Measurements from ENCODE around the gene RPS15. TPM values are rescaled to one million over a fixed set of nuclear protein-coding genes. Genes with fewer than 3 reads are reported as not detected.

The RPS15 gene
- total RNA-seq, 2 experiments from 2014 or later = 1,854 to 1,879 TPM

GRCh38 chr19:1469255-1470054 lies 31.3 kb downstream of the RPS15 start:
- no peak overlapping the region for H3K27ac Mint-ChIP-seq
- no peaks in the 10 kb centered on the region for H3K36me3 Mint-ChIP-seq (ENCODE audit: low read depth)
- intact Hi-C loops (cut with micrococcal nuclease) = no loop called here
- CTCF ChIA-PET = interaction anchor here (2.4 kb wide), 1 partner anchor 25 kb away, joined by 13 read pairs; no protein-coding TSS in a partner anchor
- peaks cover 11% of the 10 kb centered on the region for H3K4me1 Mint-ChIP-seq (ENCODE audit: low read depth)
- no peak for TF ChIP-seq CTCF (IDR thresholded peaks at IDR 0.05)
- peak; percentile 21 for ATAC-seq
- peak; percentile 40 for DNase-seq
- H3K9me3 Mint-ChIP-seq = no peaks in the 10 kb centered on the region
- H3K4me3 Mint-ChIP-seq = no peak overlapping the region
- POLR2A ChIA-PET = interaction anchor here (0.9 kb wide), 2 partner anchors 12 to 32 kb away, joined by 3 read pairs; partner anchors contain the start of gene RPS15
- peaks cover 13% of the 10 kb centered on the region for H3K27me3 Mint-ChIP-seq

- ChIA-PET POLR2A (no interaction called here), CTCF (no interaction called here)
- no peak for TF ChIP-seq CTCF (IDR thresholded peaks at IDR 0.05)
- intact Hi-C loops (cut with micrococcal nuclease) = no loop called here
- H3K9me3 Mint-ChIP-seq = no peaks in the 10 kb centered on the region
- peaks cover 13% of the 10 kb centered on the region for H3K27me3 Mint-ChIP-seq
- peak overlapping the region; percentile 58 for H3K4me3 Mint-ChIP-seq
- H3K27ac Mint-ChIP-seq = no peak overlapping the region
- DNase-seq = no peak
- ATAC-seq = no peak
- H3K36me3 Mint-ChIP-seq (ENCODE audit: low read depth) = no peaks in the 10 kb centered on the region
- peaks cover 11% of the 10 kb centered on the region for H3K4me1 Mint-ChIP-seq (ENCODE audit: low read depth)
These were observed 31.8 kb downstream of the RPS15 start for GRCh38 chr19:1470055-1470304.

GRCh38 chr19:1470305-1471009 lies 32.3 kb downstream of the RPS15 start:
- peak; percentile 62 for ATAC-seq
- peaks cover 11% of the 10 kb centered on the region for H3K4me1 Mint-ChIP-seq (ENCODE audit: low read depth)
- peak; percentile 79 for DNase-seq
- no peaks in the 10 kb centered on the region for H3K9me3 Mint-ChIP-seq
- POLR2A ChIA-PET = interaction anchor here (0.7 to 1.8 kb wide), 4 partner anchors 26 to 119 kb away, joined by 3 to 4 read pairs (median 4); no protein-coding TSS in a partner anchor
- no peak overlapping the region for H3K27ac Mint-ChIP-seq
- CTCF ChIA-PET = no interaction called here
- TF ChIP-seq CTCF (IDR thresholded peaks at IDR 0.05) = no peak
- intact Hi-C loops (cut with micrococcal nuclease) = no loop called here
- no peaks in the 10 kb centered on the region for H3K36me3 Mint-ChIP-seq (ENCODE audit: low read depth)
- peak overlapping the region; percentile 58 for H3K4me3 Mint-ChIP-seq
- peaks cover 13% of the 10 kb centered on the region for H3K27me3 Mint-ChIP-seq

- peak; percentile 44 for DNase-seq
- ATAC-seq = peak; percentile 24
- peaks cover 11% of the 10 kb centered on the region for H3K4me1 Mint-ChIP-seq (ENCODE audit: low read depth)
- no peak for TF ChIP-seq CTCF (IDR thresholded peaks at IDR 0.05)
- H3K36me3 Mint-ChIP-seq (ENCODE audit: low read depth) = no peaks in the 10 kb centered on the region
- H3K27ac Mint-ChIP-seq = no peak overlapping the region
- CTCF ChIA-PET = interaction anchor here (1.2 kb wide), 1 partner anchor 32 kb away, joined by 3 read pairs; no protein-coding TSS in a partner anchor
- POLR2A ChIA-PET = interaction anchor here (0.7 to 1.8 kb wide), 5 partner anchors 21 to 118 kb away, joined by 3 to 4 read pairs (median 3); no protein-coding TSS in a partner anchor
- H3K27me3 Mint-ChIP-seq = peaks cover 13% of the 10 kb centered on the region
- H3K9me3 Mint-ChIP-seq = no peaks in the 10 kb centered on the region
- no peak overlapping the region for H3K4me3 Mint-ChIP-seq
- intact Hi-C loops (cut with micrococcal nuclease) = no loop called here
These were observed 32.9 kb downstream of the RPS15 start for GRCh38 chr19:1471010-1471514.
